ENCODE results near the gene C21orf58.
A peak's percentile ranks its signal among the peaks of the same experiment; 100 is the strongest.

The C21orf58 gene

GRCh38 chr21:46294647-46295176, 29.0 kb downstream of the C21orf58 start:
- DNase-seq = no peak

GRCh38 chr21:46291561-46291960, 32.1 kb downstream of the C21orf58 start:
- no peak for DNase-seq

GRCh38 chr21:46289655-46290179, 34.0 kb downstream of the C21orf58 start:
- DNase-seq = no peak

- no peak for DNase-seq
Observed at GRCh38 chr21:46287541-46287940, 36.1 kb downstream of the C21orf58 start.

- DNase-seq = no peak
Observed at GRCh38 chr21:46286648-46287002, 37.0 kb downstream of the C21orf58 start.

- peak; percentile 82 for DNase-seq
Observed at GRCh38 chr21:46285761-46286647, 37.7 kb downstream of the C21orf58 start, which contains the start of gene YBEY. YBEY (plus strand) TSS chr21:46286342; CDS start chr21:46286914, 572 bp downstream.

GRCh38 chr21:46285206-46285661, 38.4 kb downstream of the C21orf58 start, which contains the start of gene MCM3AP:
MCM3AP (minus strand) TSS chr21:46285611; CDS start chr21:46285286, 325 bp downstream.
- no peak for DNase-seq

GRCh38 chr21:46284733-46285132, 38.9 kb downstream of the C21orf58 start:
- DNase-seq = no peak

GRCh38 chr21:46284077-46284644, 39.5 kb downstream of the C21orf58 start:
- no peak for DNase-seq

- no peak for DNase-seq
Observed at GRCh38 chr21:46274797-46275390, 48.8 kb downstream of the C21orf58 start.

- DNase-seq = no peak
Observed at GRCh38 chr21:46273341-46273740, 50.3 kb downstream of the C21orf58 start.

- DNase-seq = no peak
Observed at GRCh38 chr21:46269466-46269865, 54.2 kb downstream of the C21orf58 start.

- no peak for DNase-seq
Observed at GRCh38 chr21:46268371-46268770, 55.3 kb downstream of the C21orf58 start.

GRCh38 chr21:46266946-46267345, 56.7 kb downstream of the C21orf58 start:
- no peak for DNase-seq

- no peak for DNase-seq
Observed at GRCh38 chr21:46265736-46266525, 57.7 kb downstream of the C21orf58 start.

- no peak for DNase-seq
Observed at GRCh38 chr21:46264690-46265144, 59.0 kb downstream of the C21orf58 start.

GRCh38 chr21:46264046-46264689, 59.5 kb downstream of the C21orf58 start:
- DNase-seq = no peak

- DNase-seq = no peak
Observed at GRCh38 chr21:46256501-46256994, 67.1 kb downstream of the C21orf58 start.

GRCh38 chr21:46255758-46256337, 67.8 kb downstream of the C21orf58 start:
- no peak for DNase-seq

GRCh38 chr21:46255166-46255565, 68.5 kb downstream of the C21orf58 start:
- no peak for DNase-seq
